ENCODE results near the gene ECPAS.
A peak's percentile ranks its signal among the peaks of the same experiment; 100 is the strongest.
"Not testable (repeated sequence)": the region's sequence is repeated elsewhere in the genome, so short reads cannot be mapped to it uniquely, and the experiment has no call there.

ECPAS gene, protein sequence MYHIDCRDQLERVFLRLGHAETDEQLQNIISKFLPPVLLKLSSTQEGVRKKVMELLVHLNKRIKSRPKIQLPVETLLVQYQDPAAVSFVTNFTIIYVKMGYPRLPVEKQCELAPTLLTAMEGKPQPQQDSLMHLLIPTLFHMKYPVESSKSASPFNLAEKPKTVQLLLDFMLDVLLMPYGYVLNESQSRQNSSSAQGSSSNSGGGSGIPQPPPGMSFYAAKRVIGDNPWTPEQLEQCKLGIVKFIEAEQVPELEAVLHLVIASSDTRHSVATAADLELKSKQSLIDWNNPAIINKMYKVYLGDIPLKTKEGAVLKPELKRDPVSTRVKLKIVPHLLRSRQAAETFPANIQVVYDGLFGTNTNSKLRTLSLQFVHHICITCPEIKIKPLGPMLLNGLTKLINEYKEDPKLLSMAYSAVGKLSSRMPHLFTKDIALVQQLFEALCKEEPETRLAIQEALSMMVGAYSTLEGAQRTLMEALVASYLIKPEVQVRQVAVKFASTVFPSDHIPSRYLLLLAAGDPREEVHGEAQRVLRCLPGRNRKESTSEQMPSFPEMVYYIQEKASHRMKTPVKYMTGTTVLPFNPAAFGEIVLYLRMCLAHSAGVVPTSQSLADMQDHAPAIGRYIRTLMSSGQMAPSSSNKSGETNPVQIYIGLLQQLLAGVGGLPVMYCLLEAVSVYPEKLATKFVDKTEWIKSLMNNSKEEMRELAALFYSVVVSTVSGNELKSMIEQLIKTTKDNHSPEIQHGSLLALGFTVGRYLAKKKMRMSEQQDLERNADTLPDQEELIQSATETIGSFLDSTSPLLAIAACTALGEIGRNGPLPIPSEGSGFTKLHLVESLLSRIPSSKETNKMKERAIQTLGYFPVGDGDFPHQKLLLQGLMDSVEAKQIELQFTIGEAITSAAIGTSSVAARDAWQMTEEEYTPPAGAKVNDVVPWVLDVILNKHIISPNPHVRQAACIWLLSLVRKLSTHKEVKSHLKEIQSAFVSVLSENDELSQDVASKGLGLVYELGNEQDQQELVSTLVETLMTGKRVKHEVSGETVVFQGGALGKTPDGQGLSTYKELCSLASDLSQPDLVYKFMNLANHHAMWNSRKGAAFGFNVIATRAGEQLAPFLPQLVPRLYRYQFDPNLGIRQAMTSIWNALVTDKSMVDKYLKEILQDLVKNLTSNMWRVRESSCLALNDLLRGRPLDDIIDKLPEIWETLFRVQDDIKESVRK (N-terminal part only)

DNA sequence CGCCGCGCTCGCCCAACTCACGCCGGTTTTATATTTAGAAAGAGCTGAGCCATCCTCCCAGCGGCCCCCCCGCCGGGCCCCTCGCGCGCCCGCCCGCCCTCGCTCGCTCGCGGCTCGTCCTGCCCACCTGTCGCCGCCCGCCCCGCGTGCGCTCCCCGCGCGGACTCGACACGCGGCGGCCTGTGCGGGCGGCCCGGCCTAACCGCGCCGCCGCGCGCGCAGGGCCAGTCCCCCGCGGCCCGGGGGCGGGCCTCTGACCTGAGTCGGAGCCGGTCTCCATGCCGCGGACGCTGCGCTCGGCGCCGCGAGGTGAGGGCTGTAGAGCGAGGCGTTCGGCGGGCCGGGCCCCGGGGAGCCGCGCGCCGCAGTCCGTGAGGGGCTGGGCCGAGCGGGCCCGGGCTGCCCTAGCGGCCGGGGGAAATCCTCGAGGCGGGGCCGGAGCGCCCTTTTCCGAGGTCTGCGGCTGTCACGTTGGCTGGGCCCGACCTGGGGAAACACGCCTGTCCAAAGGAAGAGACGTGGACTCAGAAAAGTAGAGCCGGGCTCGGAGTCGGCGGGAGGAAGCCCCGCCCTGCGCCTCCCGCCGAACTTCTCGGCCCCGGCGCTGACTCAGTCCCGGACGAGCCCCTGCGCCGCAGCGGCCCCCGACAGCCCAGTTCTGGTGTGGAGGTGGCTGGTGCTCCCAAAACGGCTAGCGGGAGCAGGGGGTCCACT, at the start of gene ECPAS:
Gene ECPAS (minus strand): TSS at position 526 of the 714 bp plus-strand sequence. CDS start 11,465 bp downstream, outside the sequence.
- DNase-seq, result peak; percentile 56

DNA sequence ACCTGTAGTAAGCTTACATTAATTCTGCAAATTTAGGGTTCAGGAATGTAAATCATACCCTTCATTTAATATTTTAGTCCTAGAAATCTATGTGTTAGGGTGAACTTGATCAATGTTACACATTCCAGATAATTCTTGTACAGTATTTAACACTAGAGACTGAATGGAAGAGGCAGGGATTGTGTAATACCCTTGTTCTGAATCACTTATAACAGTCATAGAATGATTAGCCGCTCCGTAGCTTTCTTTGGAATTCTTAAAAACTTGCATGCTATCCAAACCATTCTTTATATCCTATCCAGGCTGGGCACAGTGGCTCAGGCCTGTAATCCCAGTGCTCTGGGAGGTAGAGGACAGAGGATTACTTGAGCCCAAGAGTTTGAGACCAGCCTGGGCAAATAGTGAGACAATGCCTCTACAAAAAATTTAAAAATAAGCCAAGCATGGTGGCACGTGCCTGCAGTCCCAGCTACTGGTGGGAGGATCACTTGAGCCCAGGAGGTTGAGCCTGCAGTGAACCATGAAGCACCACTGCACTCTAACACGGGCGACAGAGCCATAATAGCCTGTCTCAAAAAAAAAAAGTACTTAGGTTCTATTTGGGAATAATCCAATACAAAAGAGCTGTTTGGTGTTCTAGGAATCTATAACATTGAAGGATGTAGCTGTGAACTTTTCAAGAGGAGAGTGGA, 49.1 kb upstream of the ECPAS start:
- no peak for DNase-seq

DNA sequence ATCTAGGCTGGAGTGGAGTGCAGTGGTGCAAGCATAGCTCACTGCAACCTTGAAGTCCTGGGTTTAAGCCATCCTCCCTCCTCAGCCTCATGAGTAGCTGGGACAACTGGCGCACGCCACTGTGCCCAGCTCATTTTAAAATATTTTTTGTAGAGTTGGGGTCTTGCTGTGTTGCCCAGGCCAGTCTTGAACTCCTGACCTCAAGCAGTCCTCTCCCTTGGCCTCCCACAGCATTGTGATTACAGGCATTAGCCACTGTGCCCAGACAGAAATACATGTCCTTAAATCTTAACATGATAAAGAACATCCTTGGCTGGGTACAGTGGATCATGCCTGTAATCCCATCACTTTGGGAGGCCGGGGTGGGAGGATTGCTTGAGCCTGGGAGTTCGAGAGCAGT, 47.5 kb upstream of the ECPAS start:
- no peak for DNase-seq

DNA sequence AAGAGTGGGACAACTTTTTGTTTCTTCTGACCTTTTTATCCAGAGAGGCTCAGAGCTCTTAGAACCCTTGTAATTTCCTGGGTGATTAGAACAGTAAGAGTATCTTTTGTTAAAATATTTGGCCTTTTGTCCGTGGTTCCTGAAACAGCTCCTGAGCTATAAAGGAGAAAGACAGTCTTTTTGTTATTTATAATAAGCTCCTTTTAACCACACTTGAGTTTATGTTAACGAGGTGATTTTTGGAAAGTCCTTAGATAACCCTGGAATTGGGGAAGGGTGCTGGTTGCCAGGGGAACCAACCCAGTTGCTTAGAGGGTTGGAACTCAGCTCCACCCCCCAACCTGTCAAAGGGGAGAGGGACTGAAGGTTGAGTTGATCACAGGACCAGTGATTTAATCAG, 45.6 kb upstream of the ECPAS start:
- no peak for DNase-seq

DNA sequence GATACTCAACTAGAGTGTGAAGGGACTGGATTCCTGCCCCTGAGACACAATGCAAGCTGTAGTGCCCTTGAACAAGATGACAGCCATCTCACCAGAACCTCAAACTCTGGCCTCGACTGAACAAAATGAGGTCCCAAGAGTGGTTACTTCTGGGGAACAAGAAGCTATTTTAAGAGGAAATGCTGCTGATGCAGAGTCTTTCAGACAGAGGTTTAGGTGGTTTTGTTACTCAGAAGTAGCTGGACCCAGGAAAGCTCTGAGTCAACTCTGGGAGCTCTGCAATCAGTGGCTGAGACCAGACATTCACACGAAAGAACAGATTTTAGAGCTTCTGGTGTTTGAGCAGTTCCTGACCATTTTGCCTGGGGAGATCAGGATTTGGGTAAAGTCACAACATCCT, 43.2 kb upstream of the ECPAS start:
- DNase-seq, result no peak

DNA sequence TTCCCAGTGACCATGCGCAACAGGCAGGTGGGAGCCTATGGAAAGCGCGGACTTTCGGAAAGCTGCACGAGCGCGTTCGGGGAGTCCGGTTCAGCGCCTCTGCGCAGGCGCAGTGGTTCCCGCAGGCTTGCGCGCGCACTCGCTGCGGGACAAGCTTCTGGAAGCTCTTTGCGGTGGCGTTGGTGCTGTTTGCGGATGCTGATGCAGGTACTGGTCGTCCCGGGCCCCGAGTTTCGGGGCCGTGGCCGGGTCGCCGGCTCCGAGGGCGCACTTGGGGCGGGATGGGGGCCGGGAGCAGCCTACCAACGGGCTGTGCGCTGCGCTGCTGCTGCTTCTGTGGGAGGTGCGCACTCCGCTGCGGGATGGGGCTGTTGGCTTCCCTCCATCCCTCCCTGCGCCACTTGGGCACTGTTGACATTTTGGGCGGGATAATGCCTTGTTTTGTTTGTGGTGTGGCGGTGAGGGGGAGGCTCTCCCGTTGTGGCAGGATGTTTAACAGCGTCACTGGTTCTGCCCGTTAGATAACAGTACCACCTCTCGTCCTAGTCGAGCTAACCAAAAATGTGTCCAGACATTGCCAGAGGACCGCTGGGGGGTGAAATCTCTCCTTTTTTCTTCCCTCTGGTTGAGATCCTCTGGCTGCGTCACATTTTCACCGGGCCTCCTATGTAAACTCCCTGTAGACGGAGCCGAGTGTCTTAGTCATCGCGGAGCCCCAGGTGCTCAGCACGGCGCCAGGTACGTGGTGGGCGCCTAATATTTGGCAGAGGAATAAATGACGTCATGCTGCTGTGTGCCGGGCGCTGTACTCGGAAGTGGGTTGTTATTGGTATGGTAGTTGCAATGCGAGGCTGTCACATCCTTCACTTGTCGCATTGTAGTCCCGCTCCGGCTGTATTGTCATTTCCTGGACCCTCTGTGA, 41.1 kb upstream of the ECPAS start, which contains the start of gene ZNF483:
Gene ZNF483 (plus strand): TSS at position 124 of the 922 bp plus-strand sequence. CDS start 2,217 bp downstream, outside the sequence.
- DNase-seq, result peak; percentile 82

DNA sequence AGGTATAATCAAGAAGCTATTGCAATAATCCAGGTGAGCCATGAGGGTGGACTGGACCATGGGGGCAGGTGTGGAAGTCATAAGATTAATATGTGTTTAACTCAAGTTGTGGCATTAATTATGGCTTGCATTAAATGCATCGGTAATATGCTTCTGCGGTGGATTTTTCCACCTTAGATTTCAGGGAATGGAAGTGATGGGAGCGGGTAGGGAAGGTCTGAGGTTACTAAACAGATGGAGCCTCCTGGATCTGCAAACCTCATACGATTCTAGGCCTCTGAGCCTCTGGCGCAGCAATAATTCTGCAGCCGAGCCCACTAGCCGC, 40.5 kb upstream of the ECPAS start:
- no peak for DNase-seq

DNA sequence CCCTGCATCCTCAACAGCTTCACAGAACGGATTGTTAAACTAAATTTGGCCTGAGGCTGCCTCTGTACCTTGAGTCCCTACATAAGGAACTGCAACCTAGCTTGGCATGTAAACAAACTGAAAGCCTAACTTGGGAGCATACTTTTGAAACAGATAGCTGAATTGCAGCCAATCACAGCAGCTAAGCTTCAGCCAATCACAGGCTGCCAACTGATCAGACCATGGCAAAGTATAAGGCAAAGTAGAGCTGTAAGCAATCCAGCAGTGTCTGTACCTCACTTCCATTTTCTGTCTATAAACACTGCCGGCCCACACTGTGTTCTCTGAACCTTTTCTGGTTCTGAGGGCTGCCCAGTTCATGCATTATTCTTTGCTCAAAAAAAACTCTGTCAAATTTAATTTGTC, 31.9 kb upstream of the ECPAS start:
- no peak for DNase-seq

DNA sequence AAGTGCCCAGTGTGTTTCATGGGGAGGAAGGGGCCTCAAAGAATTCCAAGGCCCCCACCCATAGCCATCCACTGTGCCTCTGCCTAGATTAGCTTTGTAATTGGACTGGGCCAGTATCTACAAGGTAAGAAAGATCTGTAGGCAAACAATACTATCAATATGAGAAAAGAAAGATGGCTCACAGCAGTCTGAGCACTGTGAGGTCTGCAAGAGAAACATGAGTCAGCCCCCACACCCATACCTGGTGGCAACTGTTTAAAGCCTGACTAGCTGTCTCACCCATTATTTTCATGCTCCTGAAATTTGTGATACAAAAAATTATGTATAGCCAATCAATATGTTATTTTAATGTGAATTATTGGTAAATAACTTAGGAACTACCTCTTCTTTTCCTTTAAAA, 30.8 kb upstream of the ECPAS start:
- no peak for DNase-seq

DNA sequence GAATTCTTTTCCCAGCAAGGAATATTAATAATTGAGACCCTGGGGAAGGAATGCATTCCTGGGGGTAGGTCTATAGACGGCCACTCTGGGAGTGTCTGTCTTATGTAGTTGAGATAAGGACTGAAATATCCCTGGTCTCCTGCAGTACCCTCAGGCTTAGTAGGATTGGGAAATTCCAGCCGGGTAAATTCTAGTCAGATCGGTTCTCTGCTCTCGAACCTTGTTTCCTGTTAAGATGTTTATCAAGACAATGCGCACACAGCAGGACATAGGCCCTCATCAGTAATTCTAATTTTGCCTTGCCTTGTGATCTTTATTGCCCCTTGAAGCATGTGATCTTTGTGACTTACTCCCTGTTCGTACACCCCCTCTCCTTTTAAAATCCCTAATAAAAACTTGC, 27.4 kb upstream of the ECPAS start:
- DNase-seq, result not testable (repeated sequence)

DNA sequence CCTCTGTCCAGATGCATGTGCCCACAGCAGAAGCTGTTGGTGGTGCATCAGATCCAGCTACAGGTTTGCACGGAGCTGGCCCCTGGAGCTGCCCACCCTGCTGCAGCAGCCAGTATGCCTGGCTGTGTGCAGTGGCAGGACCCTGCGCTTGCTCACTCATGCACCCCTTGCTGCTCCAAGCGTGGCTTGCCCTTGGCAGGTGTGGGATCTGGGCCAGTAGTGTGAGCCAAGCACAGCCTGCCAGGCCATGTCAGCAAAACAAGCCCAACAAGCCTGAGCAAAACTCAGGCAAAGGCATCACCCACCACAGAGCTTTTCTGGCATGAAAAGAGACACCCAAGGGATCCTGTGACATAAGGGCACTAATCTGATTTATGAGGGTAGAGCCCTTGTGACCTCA, 18.3 kb upstream of the ECPAS start:
- DNase-seq, result no peak

DNA sequence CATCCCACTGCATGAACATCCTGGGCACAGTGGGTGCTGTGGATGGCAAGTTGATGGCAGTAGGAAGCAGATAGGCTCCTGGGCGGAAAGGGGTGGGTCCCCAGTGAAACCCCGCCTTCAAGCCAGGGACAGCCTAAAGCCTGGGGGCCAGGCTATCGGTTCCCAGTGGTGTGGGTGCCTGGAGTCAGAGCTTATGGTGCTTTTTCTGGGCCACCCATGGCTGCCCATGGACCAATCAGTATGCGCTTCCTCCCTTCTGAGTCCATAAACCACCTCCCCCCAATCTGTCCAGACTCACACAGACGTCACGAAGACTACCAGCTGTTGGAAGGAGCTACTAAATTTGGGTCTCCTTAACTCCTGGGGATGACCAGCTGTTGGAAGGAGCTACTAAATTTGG, 17.5 kb upstream of the ECPAS start:
- no peak for DNase-seq

DNA sequence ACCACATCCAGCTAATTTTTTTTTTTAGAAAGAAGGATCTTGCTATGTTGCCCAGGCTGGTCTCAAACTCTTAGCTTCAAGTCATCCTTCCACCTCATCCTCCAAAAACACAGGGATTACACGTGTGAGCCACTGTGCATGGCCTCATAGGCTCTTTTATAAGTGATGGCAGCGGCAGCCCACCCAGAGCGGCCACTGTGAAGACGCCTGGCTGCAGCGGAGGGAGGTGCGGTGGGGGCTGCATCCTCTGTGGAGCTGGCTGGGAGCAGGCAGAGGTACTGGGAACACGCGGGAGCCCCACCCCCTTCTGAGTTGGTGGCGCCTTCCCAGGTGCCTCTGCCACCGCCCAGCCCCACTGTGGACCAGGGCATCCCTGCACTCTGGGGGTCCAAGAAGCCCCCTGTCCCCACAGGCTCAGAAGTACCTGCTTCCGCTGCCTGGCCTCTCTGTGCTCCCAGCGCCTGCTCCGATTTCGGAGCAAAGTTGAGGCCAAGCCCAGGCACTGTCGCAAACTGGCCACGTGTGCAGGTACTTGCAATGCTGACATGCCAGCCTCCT, 16.9 kb upstream of the ECPAS start:
- DNase-seq, result no peak

DNA sequence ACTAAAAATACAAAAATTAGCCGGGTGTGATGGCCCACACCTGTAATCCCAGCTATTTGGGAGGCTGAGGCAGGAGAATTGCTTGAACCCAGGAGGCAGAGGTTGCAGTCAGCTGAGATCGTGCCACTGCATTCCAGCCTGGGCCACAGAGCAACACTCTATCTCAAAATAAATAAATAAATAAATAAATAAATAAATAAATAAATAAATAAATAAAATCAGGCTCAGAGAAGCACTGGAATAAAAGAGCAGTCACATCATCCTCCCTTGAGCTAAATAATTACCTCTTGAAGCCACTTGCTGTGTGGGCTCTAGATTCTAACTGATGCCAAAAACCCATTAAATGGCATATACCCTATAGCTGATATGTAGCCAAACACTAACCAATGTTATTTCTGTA, 13.0 kb upstream of the ECPAS start:
- DNase-seq, result not testable (repeated sequence)

DNA sequence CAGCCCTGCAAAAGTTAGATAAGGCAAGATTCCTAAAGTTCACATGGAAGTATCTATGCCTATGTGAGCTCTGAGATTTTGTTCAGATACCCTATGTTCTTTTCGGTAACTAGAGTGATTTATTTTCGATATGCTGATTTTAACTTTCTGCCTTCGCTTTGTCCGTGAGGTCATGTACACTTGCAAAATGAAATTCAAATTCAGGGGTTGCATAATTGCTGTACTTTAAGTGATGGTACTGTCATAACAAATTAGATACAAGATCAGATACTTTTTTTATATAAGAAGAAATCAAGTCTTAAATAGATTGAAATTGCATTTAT, 350 bp upstream of the ECPAS start:
- DNase-seq, result peak; percentile 56

DNA sequence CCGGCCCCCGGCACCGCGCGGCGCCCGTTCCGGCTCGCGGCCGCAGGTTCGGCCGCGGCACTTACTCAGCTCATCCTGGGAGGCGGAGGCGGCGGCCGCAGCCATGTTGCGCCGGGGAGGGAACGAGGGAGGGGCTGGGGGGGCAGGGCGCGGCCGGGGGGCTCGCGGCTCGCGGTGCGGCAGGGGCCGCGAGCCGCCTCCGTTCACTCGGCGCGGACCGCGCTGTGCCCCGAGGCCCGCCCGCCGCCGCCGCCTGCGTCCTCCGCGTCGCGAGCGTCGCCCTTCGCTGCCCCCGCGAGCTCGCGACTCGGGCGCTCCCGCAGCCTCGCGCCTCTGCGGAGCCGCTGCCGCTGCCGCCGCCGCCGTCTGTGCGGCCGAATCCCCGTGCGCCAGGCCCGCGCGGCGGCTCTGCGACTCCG, 735 bp downstream of the ECPAS start:
- DNase-seq, result peak; percentile 33

DNA sequence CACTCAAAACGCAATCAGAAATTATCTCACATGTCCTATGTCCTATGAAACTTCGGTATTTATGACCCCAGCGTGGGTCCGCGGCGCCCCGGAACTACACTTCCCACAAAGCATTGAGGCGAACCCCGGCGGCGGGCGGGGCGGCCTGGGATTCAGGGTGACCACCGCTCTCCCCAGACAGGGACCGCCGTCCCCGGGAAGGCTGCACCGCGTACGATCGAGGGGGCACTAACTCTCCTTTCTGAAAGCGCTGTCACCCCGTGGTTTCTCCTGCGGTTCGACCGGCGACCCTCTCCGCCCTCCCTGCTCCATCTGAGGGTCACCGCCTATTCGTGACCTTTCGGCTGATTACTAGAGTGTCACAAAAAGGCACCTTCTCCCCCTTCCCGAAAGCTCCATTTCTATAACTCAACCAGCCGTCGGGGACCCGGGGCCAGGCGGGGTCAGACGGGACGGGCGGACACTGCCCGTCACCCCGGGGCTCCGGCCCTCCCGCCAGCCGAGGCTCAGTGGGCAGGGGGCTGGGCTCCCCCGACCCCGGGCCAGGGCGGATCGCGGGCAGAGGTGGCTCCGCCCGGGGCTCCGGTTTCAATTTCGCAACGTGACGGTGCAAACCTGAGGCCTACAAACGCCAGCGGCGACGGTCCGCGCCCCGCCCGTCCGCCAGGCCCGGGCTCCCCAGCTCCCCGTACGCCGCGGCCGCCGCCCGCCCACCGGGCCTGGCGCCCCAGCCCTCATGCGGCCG, 1.3 kb downstream of the ECPAS start:
- DNase-seq, result peak; percentile 71

DNA sequence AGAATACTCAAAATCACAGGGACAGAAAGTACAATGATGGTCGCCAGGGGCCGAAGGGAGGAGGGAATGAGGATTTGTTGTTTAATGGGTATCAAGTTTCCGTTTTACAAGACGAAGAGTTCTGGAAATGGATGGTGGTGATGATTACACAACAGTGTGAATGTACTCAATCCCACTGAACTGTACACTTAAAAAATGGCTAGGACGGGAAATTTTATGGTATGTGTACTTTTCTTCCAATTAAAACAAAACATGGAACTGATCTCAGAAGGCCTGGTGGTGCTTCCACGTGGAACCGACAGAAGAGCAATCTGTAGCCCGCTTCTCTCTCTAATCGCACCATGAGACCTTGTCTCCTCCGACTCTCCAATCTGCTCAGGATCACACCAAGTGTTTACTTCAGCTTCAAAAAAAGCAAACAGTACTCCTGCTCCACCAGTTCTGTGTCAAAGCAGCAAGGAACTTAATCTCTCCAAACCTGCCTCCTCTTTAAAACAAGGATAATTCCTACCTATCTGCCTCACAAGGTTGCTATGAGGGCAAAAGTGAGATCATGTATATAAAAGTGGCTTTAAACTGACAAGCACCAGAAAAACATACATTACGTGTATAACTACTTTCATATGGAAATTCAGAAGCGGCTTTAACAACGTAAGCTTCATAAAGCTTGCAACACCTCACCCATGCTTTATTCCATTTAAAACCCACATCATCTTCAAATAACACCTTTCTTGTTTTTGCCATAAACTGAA, 2.1 kb downstream of the ECPAS start:
- DNase-seq, result peak; percentile 74

DNA sequence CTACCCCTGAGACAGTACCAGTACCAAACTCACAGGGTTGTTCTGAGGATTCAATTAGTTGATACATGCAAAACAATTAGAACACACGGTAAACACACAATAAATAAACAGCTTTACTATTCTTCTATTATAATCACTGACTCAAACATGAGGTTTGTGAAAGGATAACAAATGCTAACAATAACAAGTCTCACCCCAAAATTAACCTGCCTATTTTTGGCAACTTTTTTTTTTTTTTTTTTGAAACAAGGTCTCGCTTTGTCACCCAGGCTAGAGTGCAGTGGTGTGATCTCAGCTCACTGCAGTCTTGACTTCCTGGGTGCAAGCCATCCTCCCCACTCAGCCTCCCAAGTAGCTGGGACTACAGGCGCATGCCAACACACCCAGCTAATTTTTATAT, 6.5 kb downstream of the ECPAS start:
- no peak for DNase-seq

Data from NCI-H2171 treated with DMSO at 0.1 percent for 48 hours (cell line).